Measurements from ENCODE around the gene ATXN1. TPM values are rescaled to one million over a fixed set of nuclear protein-coding genes. Genes with fewer than 3 reads are reported as not detected.
A peak's percentile ranks its signal among the peaks of the same experiment; 100 is the strongest.
"Not testable (repeated sequence)": the region's sequence is repeated elsewhere in the genome, so short reads cannot be mapped to it uniquely, and the experiment has no call there.

The ATXN1 gene
- total RNA-seq, 2 donors from 2014 or later: 21.6 to 25.4 TPM

- ATAC-seq (no peak), DNase-seq (ENCODE audit: low spot score in 2 of 2) (no peak)
- H3K27ac Mint-ChIP-seq: no peak overlapping the region
- no peaks in the 10 kb centered on the region for H3K36me3 Mint-ChIP-seq
- H3K9me3 Mint-ChIP-seq: no peaks in the 10 kb centered on the region
Measured at GRCh38 chr6:16723402-16723801, 37.9 kb downstream of the ATXN1 start.

GRCh38 chr6:16722630-16723029 lies 38.6 kb downstream of the ATXN1 start:
- Mint-ChIP-seq H3K36me3 (no peaks in the 10 kb centered on the region), H3K9me3 (no peaks in the 10 kb centered on the region), H3K27ac (no peak overlapping the region)
- ATAC-seq (no peak), DNase-seq (ENCODE audit: low spot score in 2 of 2) (no peak)

GRCh38 chr6:16721977-16722376 lies 39.3 kb downstream of the ATXN1 start:
- no peaks in the 10 kb centered on the region for H3K36me3 Mint-ChIP-seq
- no peak overlapping the region for H3K27ac Mint-ChIP-seq
- no peak for DNase-seq (ENCODE audit: low spot score in 2 of 2)
- H3K9me3 Mint-ChIP-seq: no peaks in the 10 kb centered on the region
- ATAC-seq: no peak

GRCh38 chr6:16720861-16721260 lies 40.4 kb downstream of the ATXN1 start:
- DNase-seq (ENCODE audit: low spot score in 2 of 2) (no peak), ATAC-seq (no peak)
- H3K9me3 Mint-ChIP-seq: no peaks in the 10 kb centered on the region
- no peaks in the 10 kb centered on the region for H3K36me3 Mint-ChIP-seq
- no peak overlapping the region for H3K27ac Mint-ChIP-seq

- ATAC-seq (no peak), DNase-seq (ENCODE audit: low spot score in 2 of 2) (no peak)
- Mint-ChIP-seq H3K27ac (no peak overlapping the region), H3K9me3 (no peaks in the 10 kb centered on the region), H3K36me3 (no peaks in the 10 kb centered on the region)
Measured at GRCh38 chr6:16719488-16719887, 41.8 kb downstream of the ATXN1 start.

GRCh38 chr6:16718356-16718755 lies 42.9 kb downstream of the ATXN1 start:
- DNase-seq (ENCODE audit: low spot score in 2 of 2) (no peak), ATAC-seq (no peak)
- Mint-ChIP-seq H3K27ac (no peak overlapping the region), H3K36me3 (no peaks in the 10 kb centered on the region), H3K9me3 (no peaks in the 10 kb centered on the region)

GRCh38 chr6:16717275-16717942 lies 43.9 kb downstream of the ATXN1 start:
- H3K36me3 Mint-ChIP-seq: peaks cover 5 to 7% of the 10 kb centered on the region in 2 donors
- H3K9me3 Mint-ChIP-seq: no peaks in the 10 kb centered on the region
- DNase-seq (ENCODE audit: low spot score in 2 of 2) (no peak), ATAC-seq (no peak)
- no peak overlapping the region for H3K27ac Mint-ChIP-seq

- H3K27ac Mint-ChIP-seq: no peak overlapping the region
- no peak for ATAC-seq
Measured at GRCh38 chr6:16716321-16716858, 44.9 kb downstream of the ATXN1 start.

GRCh38 chr6:16713597-16713996 lies 47.7 kb downstream of the ATXN1 start:
- H3K27ac Mint-ChIP-seq: peak overlapping the region in 1 of 2 donors; percentile 89

More at GRCh38 chr6:16716321-16716858, 44.9 kb downstream of the ATXN1 start:
- no peak for DNase-seq (ENCODE audit: low spot score in 2 of 2)
- Mint-ChIP-seq H3K9me3 (no peaks in the 10 kb centered on the region), H3K36me3 (peaks cover 5 to 7% of the 10 kb centered on the region in 2 donors)

GRCh38 chr6:16712931-16713484 lies 48.3 kb downstream of the ATXN1 start:
- DNase-seq (ENCODE audit: low spot score in 2 of 2): no peak
- ATAC-seq: peak; percentile 72 to 76
- Mint-ChIP-seq H3K9me3 (no peaks in the 10 kb centered on the region), H3K36me3 (peaks cover 5 to 7% of the 10 kb centered on the region in 2 donors), H3K27ac (peak overlapping the region; percentile 78 to 89)

More at GRCh38 chr6:16713597-16713996, 47.7 kb downstream of the ATXN1 start:
- DNase-seq (ENCODE audit: low spot score in 2 of 2) (no peak), ATAC-seq (no peak)
- H3K36me3 Mint-ChIP-seq: peaks cover 5 to 7% of the 10 kb centered on the region in 2 donors
- H3K9me3 Mint-ChIP-seq: no peaks in the 10 kb centered on the region

- ATAC-seq: peak; percentile 82 to 92
- peaks cover 5 to 7% of the 10 kb centered on the region in 2 donors for H3K36me3 Mint-ChIP-seq
- DNase-seq (ENCODE audit: low spot score in 2 of 2): no peak
- H3K9me3 Mint-ChIP-seq: no peaks in the 10 kb centered on the region
- H3K27ac Mint-ChIP-seq: peak overlapping the region; percentile 78 to 89
Measured at GRCh38 chr6:16712255-16712930, 48.9 kb downstream of the ATXN1 start.

GRCh38 chr6:16711546-16712254 lies 49.6 kb downstream of the ATXN1 start:
- Mint-ChIP-seq H3K9me3 (no peaks in the 10 kb centered on the region), H3K27ac (peak overlapping the region; percentile 78 to 89), H3K36me3 (peaks cover 5 to 7% of the 10 kb centered on the region in 2 donors)
- ATAC-seq: peak in 1 of 2 donors; percentile 4
- DNase-seq (ENCODE audit: low spot score in 2 of 2): no peak

GRCh38 chr6:16706911-16707783 lies 54.1 kb downstream of the ATXN1 start:
- no peak for DNase-seq (ENCODE audit: low spot score in 2 of 2)
- peak in 1 of 2 donors; percentile 13 for ATAC-seq
- H3K9me3 Mint-ChIP-seq: no peaks in the 10 kb centered on the region
- H3K36me3 Mint-ChIP-seq: peaks cover 0 to 11% of the 10 kb centered on the region in 2 donors
- H3K27ac Mint-ChIP-seq: no peak overlapping the region

- not testable (repeated sequence) for H3K27ac Mint-ChIP-seq; DNase-seq (ENCODE audit: low spot score in 2 of 2); H3K9me3 Mint-ChIP-seq; ATAC-seq
- peaks cover under 1 to 11% of the 10 kb centered on the region in 2 donors for H3K36me3 Mint-ChIP-seq
Measured at GRCh38 chr6:16706491-16706890, 54.8 kb downstream of the ATXN1 start.

- DNase-seq (ENCODE audit: low spot score in 2 of 2) (no peak), ATAC-seq (peak in 1 of 2 donors; percentile 57)
- peak overlapping the region in 1 of 2 donors; percentile 66 for H3K27ac Mint-ChIP-seq
- peaks cover 5 to 11% of the 10 kb centered on the region in 2 donors for H3K36me3 Mint-ChIP-seq
- no peaks in the 10 kb centered on the region for H3K9me3 Mint-ChIP-seq
Measured at GRCh38 chr6:16706029-16706428, 55.2 kb downstream of the ATXN1 start.
